GM20431 (cell line): ENCODE data around the gene NOTCH4.

ENCODE experiments used
- in situ Hi-C: fragments of 300-500 bp; cut with MseI, MboI; formaldehyde crosslinking; loops from one replicate; pipeline ENCODE4 v1.15.0; 2020; ENCODE audit warnings: low sequenced_read_pairs; ENCODE audit not compliant: unreplicated experiment

Gene NOTCH4

GRCh38 chr6:32168807-32169591 lies 54.9 kb downstream of the NOTCH4 start:
- in situ Hi-C loops: no loop called here

DNA sequence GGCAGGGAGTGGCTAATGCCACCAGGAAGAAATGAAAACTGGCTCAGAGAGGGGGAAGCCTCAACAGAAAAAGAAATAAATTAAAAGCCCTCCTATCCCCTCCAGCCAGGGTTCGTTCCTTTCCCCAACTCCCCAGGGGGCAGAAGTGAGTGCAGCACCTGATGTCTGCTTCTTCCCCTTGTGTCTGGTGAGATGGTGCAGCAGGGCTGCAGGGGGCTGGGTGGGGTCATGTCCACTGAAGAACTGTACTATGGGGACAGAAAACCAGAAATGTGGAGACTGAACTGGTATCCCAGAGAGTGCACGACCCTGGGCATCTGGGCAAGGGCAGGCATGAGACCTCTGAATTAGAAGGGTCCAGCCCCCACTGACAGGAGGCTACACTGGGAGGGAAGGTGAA lies 55.5 kb downstream of the NOTCH4 start:
- in situ Hi-C loops: no loop called here

DNA sequence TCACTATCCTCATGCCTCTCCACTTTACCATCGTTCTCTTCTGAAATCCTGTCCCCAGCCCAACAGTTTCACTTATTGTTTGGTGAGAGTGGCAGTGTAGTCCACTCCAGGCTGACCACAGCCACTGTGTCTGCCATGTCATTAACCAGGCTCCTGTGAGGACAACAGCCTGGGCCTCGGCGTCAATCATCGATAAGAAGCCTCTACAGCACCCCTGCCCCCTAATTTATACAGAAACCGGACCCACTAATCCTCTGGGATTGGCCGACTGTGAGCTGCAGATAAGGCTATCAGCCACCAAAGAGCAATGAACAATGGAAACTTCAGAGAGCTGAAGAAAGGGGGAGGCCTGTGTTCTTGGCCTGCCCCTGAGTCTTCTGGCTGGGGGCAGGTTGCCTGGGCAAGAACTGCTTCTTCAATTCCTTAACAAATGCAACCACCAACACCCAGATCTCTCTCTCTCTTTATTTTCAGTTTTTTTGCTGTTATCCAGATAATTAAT lies 56.1 kb downstream of the NOTCH4 start:
- in situ Hi-C loops: no loop called here

DNA sequence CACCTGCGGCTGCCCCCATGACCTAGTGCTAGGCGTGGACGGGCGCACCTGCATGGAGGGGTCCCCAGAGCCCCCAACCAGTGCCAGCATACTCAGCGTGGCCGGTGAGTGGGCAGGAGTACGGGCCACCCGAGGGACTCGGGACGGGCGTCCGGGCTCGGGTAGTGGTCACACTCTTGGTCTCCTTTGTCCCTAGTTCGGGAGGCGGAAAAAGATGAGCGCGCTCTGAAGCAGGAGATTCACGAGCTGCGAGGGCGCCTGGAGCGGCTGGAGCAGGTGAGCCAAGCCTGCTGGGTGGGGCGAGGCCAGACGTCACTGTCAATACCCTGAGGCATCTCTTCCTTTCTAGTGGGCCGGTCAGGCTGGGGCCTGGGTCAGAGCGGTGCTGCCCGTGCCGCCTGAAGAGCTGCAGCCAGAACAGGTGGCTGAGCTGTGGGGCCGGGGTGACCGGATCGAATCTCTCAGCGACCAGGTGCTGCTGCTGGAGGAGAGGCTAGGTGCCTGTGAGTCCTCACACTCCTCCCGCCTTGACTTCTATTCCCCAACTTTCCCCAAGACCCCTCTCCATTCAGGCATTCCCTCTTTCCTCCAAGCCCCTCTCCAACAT lies 56.6 kb downstream of the NOTCH4 start:
- in situ Hi-C loops: no loop called here

GRCh38 chr6:32166411-32167061 lies 57.3 kb downstream of the NOTCH4 start:
- in situ Hi-C loops: no loop called here

DNA sequence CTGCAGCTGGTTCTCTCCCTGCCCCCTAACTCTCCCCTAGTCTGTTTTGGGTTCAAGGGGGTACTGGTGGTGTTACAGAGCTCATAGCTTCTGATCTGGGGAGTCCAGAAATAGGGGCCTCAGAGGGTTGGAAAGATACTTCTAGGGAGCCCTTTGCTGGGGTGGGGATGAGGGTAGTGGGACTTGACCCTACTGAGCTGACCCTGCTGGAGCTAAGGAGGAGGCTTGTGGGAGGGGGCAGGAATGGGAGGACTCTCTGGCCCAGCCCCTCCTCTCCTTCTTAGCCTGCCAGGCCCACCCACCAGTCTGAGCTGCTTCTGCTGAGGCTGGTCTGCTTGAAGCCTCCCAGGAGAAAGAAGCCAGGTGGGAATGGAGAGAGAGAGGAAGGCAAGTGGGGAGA lies 59.6 kb downstream of the NOTCH4 start, which contains the start of gene EGFL8:
Gene EGFL8 (plus strand): TSS at position 301 of the 400 bp plus-strand sequence. CDS start 1,571 bp downstream, outside the sequence.
- in situ Hi-C loops: no loop called here

- in situ Hi-C loops: no loop called here
Measured at GRCh38 chr6:32163559-32164258, 60.2 kb downstream of the NOTCH4 start.

- in situ Hi-C loops: no loop called here
Measured at GRCh38 chr6:32158052-32158451, 65.8 kb downstream of the NOTCH4 start.

DNA sequence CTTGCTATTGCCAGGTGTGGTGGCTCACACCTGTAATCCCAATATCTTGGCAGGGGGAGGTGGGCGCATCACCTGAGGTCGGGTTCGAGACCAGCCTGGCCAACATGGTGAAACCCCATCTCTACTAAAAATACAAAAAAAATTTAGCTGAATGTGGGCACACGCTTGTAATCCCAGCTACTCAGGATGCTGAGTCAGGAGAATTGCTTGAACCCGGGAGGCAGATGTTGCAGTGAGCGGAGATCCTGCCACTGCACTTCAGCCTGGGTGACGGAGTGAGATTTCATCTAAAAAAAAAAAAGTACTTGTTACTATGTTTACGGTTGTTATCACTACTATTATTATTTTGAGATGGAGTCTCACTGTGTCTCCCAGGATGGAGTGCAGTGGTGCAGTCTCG lies 67.0 kb downstream of the NOTCH4 start:
- in situ Hi-C loops: no loop called here

DNA sequence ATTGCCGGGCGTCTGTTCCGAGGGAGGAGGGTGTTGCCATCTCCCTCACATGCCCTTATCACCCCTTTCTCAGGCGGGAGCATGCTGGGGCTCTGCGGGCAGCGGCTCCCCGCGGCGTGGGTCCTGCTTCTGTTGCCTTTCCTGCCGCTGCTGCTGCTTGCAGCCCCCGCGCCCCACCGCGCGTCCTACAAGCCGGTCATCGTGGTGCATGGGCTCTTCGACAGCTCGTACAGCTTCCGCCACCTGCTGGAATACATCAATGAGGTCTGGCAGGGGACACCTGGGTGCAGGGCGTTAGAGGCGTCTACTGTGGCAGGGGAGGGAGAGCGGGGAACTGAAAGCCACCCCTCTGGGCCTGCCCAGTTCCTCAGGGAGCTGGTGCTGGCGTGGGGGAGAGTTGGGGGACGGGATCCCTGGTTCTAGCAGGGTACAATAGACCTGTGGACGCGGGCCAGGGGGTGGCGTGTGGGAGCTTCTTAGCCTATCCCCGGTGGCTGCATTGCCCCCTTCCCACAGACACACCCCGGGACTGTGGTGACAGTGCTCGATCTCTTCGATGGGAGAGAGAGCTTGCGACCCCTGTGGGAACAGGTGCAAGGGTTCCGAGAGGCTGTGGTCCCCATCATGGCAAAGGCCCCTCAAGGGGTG lies 69.2 kb downstream of the NOTCH4 start:
- in situ Hi-C loops: no loop called here

- in situ Hi-C loops: no loop called here
Measured at GRCh38 chr6:32153564-32154513, 70.0 kb downstream of the NOTCH4 start, which contains the start of gene PPT2. TSS of gene PPT2 (plus strand) at chr6:32154141. CDS start at chr6:32154595, 454 bp downstream.

DNA sequence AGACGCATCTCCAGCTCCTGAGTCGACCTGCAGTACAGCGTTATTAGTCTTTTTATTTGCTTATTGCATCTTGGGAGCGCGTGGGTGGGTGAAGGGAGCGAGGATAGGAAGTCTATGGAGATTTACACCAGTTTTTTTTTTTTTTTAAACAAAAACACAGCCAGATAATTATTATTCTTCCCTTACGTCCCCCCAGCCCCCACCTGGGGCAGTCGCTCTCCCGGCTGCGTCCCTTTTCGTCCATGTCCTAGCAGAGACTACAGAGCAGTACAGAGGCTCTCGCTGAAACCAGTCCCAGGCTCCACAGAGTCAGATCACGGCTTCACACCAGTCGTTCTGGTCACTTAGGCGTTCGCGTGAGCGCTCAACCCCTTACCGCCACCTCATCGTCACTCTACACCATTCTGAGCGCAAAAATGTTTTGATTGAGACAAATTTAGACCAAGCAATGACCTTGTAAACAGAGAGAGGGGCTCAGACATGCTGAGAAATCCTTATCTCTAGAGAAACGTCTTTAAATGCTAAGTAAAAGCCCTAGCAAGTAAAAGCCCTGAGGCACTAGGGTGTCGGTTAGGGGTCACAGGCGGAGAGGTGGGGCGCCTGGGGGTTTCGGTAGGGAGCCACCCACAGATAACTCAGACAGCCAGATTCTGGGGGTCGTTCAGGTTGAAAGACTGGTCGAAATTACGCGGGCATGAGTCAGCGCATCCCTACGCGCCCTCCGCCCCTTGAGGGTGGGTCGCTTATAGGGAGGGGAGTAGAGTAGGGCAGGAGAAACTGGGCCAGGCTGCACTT lies 70.9 kb downstream of the NOTCH4 start:
- in situ Hi-C loops: no loop called here

GRCh38 chr6:32151863-32152768 lies 71.8 kb downstream of the NOTCH4 start, which contains the start of gene PRRT1:
TSS of gene PRRT1 (minus strand) at chr6:32151939. CDS start at chr6:32151827, 112 bp downstream.
- in situ Hi-C loops: no loop called here

- in situ Hi-C loops: no loop called here
Measured at GRCh38 chr6:32151181-32151862, 72.5 kb downstream of the NOTCH4 start.

DNA sequence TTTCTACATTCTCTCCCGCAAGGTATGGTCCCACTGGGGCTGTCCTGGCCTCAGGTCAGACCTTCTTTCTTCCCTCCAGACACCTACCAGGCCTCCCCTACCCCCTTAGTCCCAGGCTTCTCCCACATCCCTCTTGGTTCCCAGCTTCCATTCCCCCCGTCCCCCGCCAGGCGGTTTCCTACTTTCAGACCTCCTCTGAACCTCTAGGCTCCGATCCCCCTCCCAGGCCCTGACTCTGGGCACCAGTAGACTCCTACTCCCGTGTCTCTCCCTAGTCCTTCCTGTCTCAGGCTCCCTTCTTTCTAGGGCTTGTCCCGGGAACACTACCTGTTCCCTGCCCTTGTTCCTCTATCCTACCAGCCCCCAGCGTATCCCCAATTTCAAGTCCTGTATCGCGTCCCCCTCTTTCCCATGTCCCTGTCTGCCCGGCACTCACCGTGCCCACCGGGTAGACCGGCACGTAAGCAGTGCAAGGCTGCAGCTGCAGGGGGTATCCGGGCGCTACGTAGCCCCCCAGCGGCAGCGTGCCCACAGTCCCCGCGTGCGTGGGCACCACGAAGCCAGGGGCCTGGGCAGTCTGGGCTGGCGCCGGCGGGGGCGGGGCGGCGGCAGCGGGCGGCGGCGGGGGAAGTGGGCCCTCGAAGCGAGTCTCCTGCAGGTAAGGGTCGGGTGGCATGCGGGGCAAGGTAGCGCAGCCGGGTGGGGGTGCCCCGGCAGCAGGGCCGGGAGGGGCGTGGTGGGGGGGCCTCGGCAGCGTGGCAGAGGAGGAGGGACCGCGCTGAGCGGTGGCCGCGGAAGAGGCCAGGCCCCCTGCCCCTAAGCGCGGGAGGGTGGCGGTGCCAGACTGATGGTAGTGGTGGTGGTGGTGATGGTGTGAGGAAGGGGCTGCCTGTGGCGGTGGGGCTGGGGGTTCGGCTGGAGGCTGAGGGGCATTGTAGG lies 73.7 kb downstream of the NOTCH4 start:
- in situ Hi-C loops: no loop called here
